ENCODE results near the gene MBIP.

Gene MBIP

GRCh38 chr14:36313898-36314297 lies 6.5 kb downstream of the MBIP start:
- no peak for DNase-seq (ENCODE audit: low read depth in 2 of 2)

DNA sequence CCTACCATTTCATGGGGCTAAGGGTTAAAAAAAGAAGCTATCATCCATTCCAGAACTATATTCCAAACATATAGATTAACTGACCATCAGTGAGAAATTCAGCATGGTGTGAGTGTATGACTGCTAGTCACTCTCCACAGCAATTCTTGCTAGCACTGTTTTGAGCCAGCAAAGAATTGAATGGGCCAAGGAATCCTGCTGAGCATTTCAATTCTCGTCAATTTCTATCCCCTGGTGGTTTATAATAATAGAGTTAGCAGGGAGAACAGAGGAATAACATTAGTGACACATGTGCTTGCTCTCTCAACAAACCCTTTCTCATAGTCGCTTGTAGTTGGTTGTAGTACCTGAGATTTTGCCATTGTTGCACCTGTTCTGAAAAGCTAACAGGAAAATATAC lies 7.2 kb downstream of the MBIP start:
- DNase-seq (ENCODE audit: low read depth in 2 of 2): no peak

GRCh38 chr14:36306836-36307235 lies 13.6 kb downstream of the MBIP start:
- DNase-seq (ENCODE audit: low read depth in 2 of 2): no peak

- no peak for DNase-seq (ENCODE audit: low read depth in 2 of 2)
Measured at GRCh38 chr14:36304895-36305294, 15.5 kb downstream of the MBIP start.

DNA sequence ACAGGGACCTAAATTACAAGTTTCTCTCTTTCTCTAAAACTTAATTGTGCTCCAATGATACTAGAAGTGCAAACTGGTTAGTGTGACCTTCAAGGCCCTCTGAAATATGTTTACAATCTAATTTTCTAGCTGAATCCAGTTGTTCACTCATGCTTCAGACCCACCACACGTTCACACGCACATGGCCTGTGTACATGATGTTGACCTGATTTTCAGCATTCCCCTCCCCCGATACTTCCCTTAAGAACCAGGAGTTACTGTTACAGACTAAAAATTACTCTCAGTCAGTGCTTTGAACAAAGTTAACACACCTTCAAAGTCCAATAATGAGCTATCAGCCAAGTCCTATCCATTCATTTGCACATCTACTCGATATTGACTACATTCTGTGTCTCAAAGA lies 16.5 kb downstream of the MBIP start:
- DNase-seq (ENCODE audit: low read depth in 2 of 2): no peak

DNA sequence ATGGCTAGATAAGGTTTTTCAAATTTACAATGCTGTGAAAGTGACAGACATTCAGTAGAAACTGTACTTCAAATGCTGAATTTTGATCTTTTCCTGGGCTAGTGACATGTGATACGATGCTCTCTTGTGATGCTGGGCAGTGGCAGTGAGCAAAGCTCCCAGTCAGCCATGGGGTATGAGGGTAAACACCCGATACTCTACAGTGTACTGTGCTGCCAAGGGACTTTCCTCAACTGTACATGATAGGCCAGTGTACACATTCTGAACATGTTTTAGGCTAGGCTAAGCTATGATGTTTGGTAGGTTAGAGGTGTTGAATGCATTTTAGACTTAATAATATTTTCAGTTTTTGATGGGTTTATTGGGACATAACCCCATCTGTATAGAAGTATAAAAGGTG lies 17.6 kb downstream of the MBIP start:
- DNase-seq (ENCODE audit: low read depth in 2 of 2): no peak

- no peak for DNase-seq (ENCODE audit: low read depth in 2 of 2)
Measured at GRCh38 chr14:36301159-36301558, 19.3 kb downstream of the MBIP start.

- no peak for DNase-seq (ENCODE audit: low read depth in 2 of 2)
Measured at GRCh38 chr14:36300337-36300736, 20.1 kb downstream of the MBIP start.

DNA sequence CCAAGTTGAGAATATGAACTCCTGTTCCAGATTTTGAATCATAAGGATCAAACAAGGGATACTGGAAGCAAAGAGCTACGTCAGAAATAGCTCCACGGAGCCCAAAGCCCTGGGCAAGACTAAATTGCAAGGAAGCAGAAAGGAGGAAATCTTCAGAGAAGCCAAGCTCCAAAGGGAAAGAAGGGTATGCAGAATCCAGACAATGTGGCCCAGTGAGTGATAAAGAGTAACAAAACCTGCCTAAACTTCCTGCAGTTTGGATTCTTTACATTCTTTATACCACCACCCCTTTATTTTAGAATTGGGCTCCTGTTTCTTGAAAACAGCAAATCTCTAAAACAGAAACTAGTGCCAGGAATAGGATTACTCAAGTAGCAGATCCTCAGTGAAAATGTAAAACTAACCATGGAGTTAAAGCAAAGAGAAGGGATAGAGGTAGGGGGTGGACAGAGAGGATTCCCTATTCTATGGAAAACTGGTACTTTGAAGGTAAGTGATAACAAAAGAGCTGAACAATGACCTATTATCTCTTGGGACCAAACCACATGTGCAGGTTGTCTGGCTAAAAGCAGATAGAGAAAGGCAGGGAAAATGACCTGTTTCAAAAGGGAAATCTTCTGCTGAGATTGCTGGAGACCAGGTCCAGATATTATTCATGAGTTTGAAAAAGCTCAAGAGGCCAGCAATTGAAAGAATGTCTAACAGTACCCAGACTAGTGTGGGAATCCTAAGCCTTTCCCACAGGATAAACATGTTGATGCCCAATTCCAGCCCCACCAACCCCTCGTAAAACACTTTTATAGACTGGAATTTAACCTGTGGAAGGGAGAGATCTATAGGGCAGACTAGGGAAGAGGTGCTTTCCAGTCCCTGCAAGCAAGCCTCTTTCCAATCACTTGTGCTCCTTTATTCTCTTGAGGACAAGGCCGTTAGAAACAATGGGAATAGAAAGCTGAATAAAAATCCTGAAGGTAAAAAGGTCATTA lies 24.5 kb downstream of the MBIP start:
- no peak for DNase-seq (ENCODE audit: low read depth in 2 of 2)

DNA sequence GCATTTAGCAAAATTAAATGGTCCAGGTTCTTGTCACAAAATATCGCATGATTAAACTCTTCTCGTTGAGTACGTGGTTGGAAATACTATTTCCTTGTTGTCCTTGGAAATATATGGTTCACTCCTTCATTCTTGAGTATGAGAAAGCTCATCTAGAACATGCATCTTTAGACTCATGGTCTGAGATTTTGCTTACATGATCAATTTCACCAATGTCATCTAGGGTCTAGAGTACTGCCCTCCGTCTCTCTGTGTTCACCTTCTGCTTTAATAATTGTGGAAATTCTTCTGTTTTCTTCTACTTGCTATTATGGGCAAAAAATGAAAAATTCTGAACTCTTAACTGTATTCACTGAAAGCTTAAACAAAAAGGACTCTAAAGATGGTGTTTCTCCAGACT lies 25.9 kb downstream of the MBIP start:
- no peak for DNase-seq (ENCODE audit: low read depth in 2 of 2)

- DNase-seq (ENCODE audit: low read depth in 2 of 2): no peak
Measured at GRCh38 chr14:36293824-36294223, 26.6 kb downstream of the MBIP start.

GRCh38 chr14:36289954-36290353 lies 30.5 kb downstream of the MBIP start:
- no peak for DNase-seq (ENCODE audit: low read depth in 2 of 2)

DNA sequence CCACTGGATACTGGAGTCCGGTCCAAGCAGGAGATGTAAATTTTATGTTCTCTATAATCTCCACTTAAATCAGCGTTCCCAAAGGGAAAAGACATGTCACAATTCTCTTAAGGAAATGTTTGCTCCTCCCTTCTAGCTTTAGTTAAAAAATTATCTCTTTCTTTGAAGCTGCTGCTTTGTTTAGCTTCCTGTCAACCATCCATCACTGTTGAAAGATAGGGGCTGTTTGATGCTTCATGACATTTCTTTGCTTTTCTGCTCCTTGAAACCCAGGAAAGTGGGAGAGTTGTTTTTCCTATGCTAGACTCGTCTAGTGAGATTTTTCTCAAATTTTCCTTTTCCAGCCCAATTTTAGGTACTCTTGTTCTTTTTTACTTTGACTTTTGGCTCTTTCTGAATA lies 31.9 kb downstream of the MBIP start:
- no peak for DNase-seq (ENCODE audit: low read depth in 2 of 2)

DNA sequence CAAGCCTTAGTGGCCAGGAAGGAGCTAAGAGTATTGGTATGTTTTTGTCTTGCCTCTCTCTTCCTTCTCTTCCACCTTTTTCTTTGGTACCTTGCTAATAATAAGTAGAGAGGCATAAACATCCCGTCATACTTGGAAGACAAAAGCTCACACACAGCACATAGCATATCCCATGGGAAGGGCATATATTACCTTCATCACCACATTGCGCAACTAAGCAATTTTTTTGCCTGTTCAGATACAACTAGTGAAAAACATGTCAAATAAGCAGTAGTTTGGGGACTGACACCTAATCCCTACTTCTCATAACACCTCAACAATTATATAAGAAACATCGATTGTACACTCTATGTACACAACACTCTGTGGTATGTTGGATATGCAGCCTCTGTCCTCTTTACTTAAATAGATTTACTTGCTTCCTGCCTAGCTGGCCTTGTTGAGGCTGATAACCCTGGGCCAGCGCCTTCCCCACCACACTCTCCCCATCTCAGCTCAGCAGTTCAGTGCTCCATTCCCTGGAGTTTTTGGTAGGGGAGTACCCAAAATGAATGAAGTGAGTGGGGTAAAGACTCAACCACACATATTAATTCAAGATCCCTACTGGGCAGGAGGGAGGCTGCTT lies 35.4 kb downstream of the MBIP start:
- DNase-seq (ENCODE audit: low read depth in 2 of 2): no peak

GRCh38 chr14:36281309-36281708 lies 39.1 kb downstream of the MBIP start:
- no peak for DNase-seq (ENCODE audit: low read depth in 2 of 2)

DNA sequence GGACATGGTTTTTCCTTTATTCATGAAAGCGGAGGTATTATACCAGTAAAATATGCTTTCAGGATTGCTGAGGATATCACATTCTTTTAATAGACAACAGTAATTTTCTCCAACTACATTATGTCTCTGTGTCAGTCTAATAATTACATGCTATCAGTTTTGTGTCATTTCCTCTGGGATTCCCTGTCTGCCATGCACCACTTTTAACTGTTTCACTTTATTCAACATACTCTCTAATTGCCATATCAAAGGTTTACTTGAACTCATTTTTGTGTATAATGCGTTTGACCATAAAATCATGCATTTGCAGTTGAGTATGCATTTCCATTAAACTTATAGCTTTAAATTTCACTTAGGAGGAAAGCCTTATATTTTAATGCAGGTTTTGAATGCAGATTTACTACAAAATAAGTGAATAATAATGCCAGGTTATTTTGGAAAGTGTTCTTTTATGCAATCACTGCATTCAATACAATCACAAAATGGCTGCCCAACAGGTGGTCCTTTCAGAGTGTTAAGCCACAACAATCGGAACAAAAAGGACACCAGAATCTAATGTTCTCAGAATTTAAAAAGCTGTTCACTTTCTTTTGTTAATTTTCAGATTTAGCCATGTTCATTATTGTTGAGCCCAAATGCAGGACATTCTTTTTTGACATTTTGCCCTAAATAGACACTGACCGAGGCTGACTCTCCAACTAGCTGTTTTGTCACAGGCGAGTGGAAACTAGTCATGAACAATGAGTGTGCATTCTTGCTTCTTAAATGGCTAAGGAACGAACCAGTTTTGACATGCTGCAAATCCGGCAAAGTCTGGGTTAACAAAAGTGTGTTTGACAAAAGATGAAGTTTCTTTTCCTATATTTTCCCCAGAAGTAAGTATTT lies 40.9 kb downstream of the MBIP start:
- no peak for DNase-seq (ENCODE audit: low read depth in 2 of 2)

GRCh38 chr14:36275741-36276140 lies 44.7 kb downstream of the MBIP start:
- no peak for DNase-seq (ENCODE audit: low read depth in 2 of 2)

DNA sequence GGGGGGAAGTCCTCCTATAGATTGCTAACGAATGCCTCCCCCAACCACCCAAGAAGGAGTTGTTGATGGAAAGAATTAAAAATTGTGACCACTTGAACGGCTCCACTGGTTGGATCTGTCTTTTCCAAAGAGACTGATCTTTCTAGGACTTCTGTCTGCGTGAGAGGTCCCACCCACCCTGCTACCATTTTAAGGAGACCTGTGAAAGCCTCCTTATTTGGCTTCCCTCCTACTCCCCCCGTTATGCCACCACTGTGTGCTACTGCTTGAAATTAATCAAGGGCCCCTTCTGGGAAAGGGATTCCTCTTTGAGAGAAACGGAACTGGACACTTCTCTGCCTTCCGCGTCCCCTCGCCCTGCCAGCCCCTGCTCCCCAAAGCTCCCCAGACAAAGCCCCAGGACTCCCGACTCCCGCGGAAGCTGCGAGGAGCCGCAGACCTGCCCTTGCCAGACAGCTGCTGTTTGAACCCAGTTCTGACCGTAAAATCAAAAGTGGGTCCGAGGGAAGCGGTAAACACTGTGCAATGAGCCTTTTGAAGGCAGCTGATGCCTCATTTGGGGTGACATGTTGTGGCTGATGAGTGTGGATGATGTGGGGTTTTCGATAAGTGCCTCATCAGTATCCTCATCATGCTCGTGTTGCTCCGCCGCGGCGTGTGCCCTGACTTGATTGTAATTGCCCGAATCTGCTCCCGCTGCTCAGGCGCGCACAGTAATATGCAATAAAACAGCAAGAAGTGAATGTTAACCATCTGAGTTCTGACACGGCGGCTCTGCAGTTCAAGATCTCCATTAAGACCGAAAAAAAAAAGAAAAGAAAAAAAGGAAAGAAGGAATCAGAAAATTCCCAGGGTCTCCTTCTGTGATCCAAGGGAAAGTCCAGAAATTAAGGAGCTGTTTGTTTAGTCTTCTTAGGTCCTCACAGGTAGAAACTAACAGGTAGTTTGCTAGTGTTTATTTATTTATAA lies 48.2 kb downstream of the MBIP start:
- no peak for DNase-seq (ENCODE audit: low read depth in 2 of 2)

GRCh38 chr14:36271222-36271621 lies 49.2 kb downstream of the MBIP start:
- no peak for DNase-seq (ENCODE audit: low read depth in 2 of 2)

- DNase-seq (ENCODE audit: low read depth in 2 of 2): no peak
Measured at GRCh38 chr14:36270191-36270590, 50.2 kb downstream of the MBIP start.

DNA sequence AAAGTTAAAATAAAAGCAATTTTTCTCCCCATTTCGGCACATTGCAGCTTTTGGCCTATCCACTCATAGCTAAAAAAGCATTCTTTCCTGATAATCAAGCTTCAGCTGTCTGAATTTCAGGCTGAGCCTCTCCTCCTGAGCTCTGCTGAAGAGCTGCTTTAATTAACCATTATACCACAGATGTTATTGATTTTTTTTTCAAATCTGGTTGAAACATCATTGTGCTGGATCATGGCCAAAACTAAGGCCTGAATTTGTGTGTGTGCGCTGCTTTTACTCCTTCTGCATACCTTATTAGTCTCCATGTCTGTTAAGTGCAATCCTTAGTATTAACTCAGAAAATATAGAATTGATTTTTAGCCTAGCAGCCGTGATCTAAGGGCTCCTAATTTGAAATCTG lies 52.3 kb downstream of the MBIP start:
- DNase-seq (ENCODE audit: low read depth in 2 of 2): no peak

All from activated CD8-positive, alpha-beta memory T cell treated with anti-CD3 and anti-CD28 coated beads for 4 hours (primary cell).